Measurements from ENCODE around the gene ANO6.
A peak's percentile ranks its signal among the peaks of the same experiment; 100 is the strongest.
"Not testable (repeated sequence)": the region's sequence is repeated elsewhere in the genome, so short reads cannot be mapped to it uniquely, and the experiment has no call there.

The ANO6 gene

GRCh38 chr12:45214071-45214470 lies 1.8 kb upstream of the ANO6 start:
- DNase-seq, result no peak

- no peak for DNase-seq
Measured at GRCh38 chr12:45214749-45215418, 1.0 kb upstream of the ANO6 start.

- no peak for DNase-seq
Measured at GRCh38 chr12:45216230-45216982, 511 bp downstream of the ANO6 start.

- no peak for DNase-seq
Measured at GRCh38 chr12:45216983-45217485, 1.1 kb downstream of the ANO6 start.

GRCh38 chr12:45217846-45218245 lies 2.0 kb downstream of the ANO6 start:
- DNase-seq, result peak; percentile 3

- DNase-seq, result no peak
Measured at GRCh38 chr12:45219621-45220020, 3.7 kb downstream of the ANO6 start.

GRCh38 chr12:45220363-45220931 lies 4.6 kb downstream of the ANO6 start:
- DNase-seq, result no peak

GRCh38 chr12:45220969-45221368 lies 5.1 kb downstream of the ANO6 start:
- DNase-seq, result no peak

- no peak for DNase-seq
Measured at GRCh38 chr12:45223868-45224267, 8.0 kb downstream of the ANO6 start.

GRCh38 chr12:45224311-45224710 lies 8.4 kb downstream of the ANO6 start:
- DNase-seq, result no peak

- DNase-seq, result no peak
Measured at GRCh38 chr12:45226021-45226420, 10.1 kb downstream of the ANO6 start.

GRCh38 chr12:45227316-45228067 lies 11.6 kb downstream of the ANO6 start:
- no peak for DNase-seq

- DNase-seq, result no peak
Measured at GRCh38 chr12:45231515-45232145, 15.7 kb downstream of the ANO6 start.

GRCh38 chr12:45232146-45232755 lies 16.4 kb downstream of the ANO6 start:
- no peak for DNase-seq

GRCh38 chr12:45232756-45233372 lies 17.0 kb downstream of the ANO6 start:
- DNase-seq, result no peak

- no peak for DNase-seq
Measured at GRCh38 chr12:45234139-45234865, 18.4 kb downstream of the ANO6 start.

GRCh38 chr12:45235087-45236025 lies 19.5 kb downstream of the ANO6 start:
- no peak for DNase-seq

- DNase-seq, result not testable (repeated sequence)
Measured at GRCh38 chr12:45236383-45236782, 20.5 kb downstream of the ANO6 start.

GRCh38 chr12:45242180-45242579 lies 26.3 kb downstream of the ANO6 start:
- DNase-seq, result no peak

GRCh38 chr12:45243963-45244362 lies 28.1 kb downstream of the ANO6 start:
- no peak for DNase-seq
